ENCODE results near the gene THRA. TPM values are rescaled to one million over a fixed set of nuclear protein-coding genes. Genes with fewer than 3 reads are reported as not detected.

THRA gene
- total RNA-seq, 1 experiment from 2014 or later = 14.5 TPM

GRCh38 chr17:40026816-40027613 lies 35.8 kb upstream of the THRA start:
- peak; percentile 85 for DNase-seq (ENCODE audit: low spot score)

- no peak for DNase-seq (ENCODE audit: low spot score)
Observed at GRCh38 chr17:40027614-40028012, 35.2 kb upstream of the THRA start.

GRCh38 chr17:40028595-40028994 lies 34.2 kb upstream of the THRA start:
- no peak for DNase-seq (ENCODE audit: low spot score)

GRCh38 chr17:40031706-40032105 lies 31.1 kb upstream of the THRA start:
- no peak for DNase-seq (ENCODE audit: low spot score)

- no peak for DNase-seq (ENCODE audit: low spot score)
Observed at GRCh38 chr17:40032322-40033320, 30.1 kb upstream of the THRA start.

GRCh38 chr17:40033339-40033738 lies 29.4 kb upstream of the THRA start:
- DNase-seq (ENCODE audit: low spot score) = no peak

- no peak for DNase-seq (ENCODE audit: low spot score)
Observed at GRCh38 chr17:40034426-40035161, 28.2 kb upstream of the THRA start.

- no peak for DNase-seq (ENCODE audit: low spot score)
Observed at GRCh38 chr17:40035162-40035559, 27.6 kb upstream of the THRA start.

- peak; percentile 66 for DNase-seq (ENCODE audit: low spot score)
Observed at GRCh38 chr17:40038882-40039513, 23.8 kb upstream of the THRA start.

GRCh38 chr17:40041196-40041595 lies 21.6 kb upstream of the THRA start:
- DNase-seq (ENCODE audit: low spot score) = no peak

- DNase-seq (ENCODE audit: low spot score) = no peak
Observed at GRCh38 chr17:40056379-40057015, 6.3 kb upstream of the THRA start.

- DNase-seq (ENCODE audit: low spot score) = no peak
Observed at GRCh38 chr17:40058186-40058784, 4.5 kb upstream of the THRA start.

GRCh38 chr17:40058865-40059264 lies 3.9 kb upstream of the THRA start:
- no peak for DNase-seq (ENCODE audit: low spot score)

- DNase-seq (ENCODE audit: low spot score) = no peak
Observed at GRCh38 chr17:40059729-40060475, 2.9 kb upstream of the THRA start.

- DNase-seq (ENCODE audit: low spot score) = no peak
Observed at GRCh38 chr17:40060887-40061608, 1.7 kb upstream of the THRA start.

- DNase-seq (ENCODE audit: low spot score) = no peak
Observed at GRCh38 chr17:40061609-40062038, 1.1 kb upstream of the THRA start.

GRCh38 chr17:40063187-40063771 lies 514 bp downstream of the THRA start:
- no peak for DNase-seq (ENCODE audit: low spot score)

- DNase-seq (ENCODE audit: low spot score) = no peak
Observed at GRCh38 chr17:40063901-40064531, 1.3 kb downstream of the THRA start.
